Endothelial cell of umbilical vein (primary cell): ENCODE data around the gene SLFN13.

ENCODE experiments used
- CTCF ChIP-seq, 2 donors: IDR thresholded peaks; 1 replicate in 1 of 2; 2 replicates in 1 of 2; pipeline ENCODE4 v1.5.1; 2011; ENCODE audit warnings: low read length in 2 of 2, mild to moderate bottlenecking in 2 of 2, moderate library complexity in 2 of 2, control low read depth in 1 of 2, inconsistent platforms in 1 of 2, low read depth in 1 of 2; ENCODE audit not compliant: insufficient read depth in 1 of 2; ENCODE audit errors: extremely low read depth in 1 of 2
- EZH2 ChIP-seq: IDR thresholded peaks from 2 replicates; pipeline ENCODE4 v1.6.1; 2012; ENCODE audit warnings: borderline replicate concordance, low read depth, mild to moderate bottlenecking, moderate library complexity, low read length, inconsistent platforms; ENCODE audit not compliant: severe bottlenecking
- JUN ChIP-seq: IDR thresholded peaks from 2 replicates; pipeline ENCODE4 v1.6.1; 2011; ENCODE audit warnings: borderline replicate concordance, low read depth; ENCODE audit not compliant: insufficient read length, insufficient read depth
- MAX ChIP-seq: IDR thresholded peaks from 2 replicates; pipeline ENCODE4 v1.6.1; 2011; ENCODE audit not compliant: insufficient read depth, insufficient read length
- MYC ChIP-seq: IDR thresholded peaks from one replicate; pipeline ENCODE4 v1.6.1; 2011; ENCODE audit warnings: mild to moderate bottlenecking, low read depth, low read length
- POLR2AphosphoS5 ChIP-seq: IDR thresholded peaks from 2 replicates; pipeline ENCODE4 v1.6.1; 2012; ENCODE audit warnings: low read depth, mild to moderate bottlenecking, control low read depth, low read length, moderate library complexity; ENCODE audit not compliant: insufficient read depth

DNA sequence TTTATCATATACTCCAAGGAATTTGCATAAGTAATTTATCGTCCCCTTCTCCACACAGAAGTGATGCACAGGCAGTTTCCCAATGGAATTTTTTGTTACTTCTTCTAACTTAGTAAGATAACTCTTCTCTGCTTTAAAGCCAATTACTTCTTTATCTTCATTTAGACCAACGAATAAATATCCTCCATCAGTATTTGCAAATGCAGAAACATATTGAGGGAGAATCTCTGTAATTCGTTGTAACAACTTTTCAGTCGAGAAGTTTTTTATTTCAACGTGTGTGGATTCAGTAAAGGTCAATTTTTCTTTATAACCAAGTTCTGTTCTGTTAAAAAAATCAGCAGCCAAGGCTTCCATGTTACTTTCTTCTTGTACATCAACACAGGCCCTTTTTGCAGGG, 30.7 kb upstream of the SLFN13 start:
- TF ChIP-seq CTCF (IDR thresholded peaks at IDR 0.05; ENCODE audit: extremely low read depth in 1 of 2, insufficient read depth in 1 of 2, low read depth in 1 of 2, low read length in 2 of 2) (no peak), EZH2 (no peak), MYC (no peak), POLR2AphosphoS5 (no peak), JUN (no peak), MAX (no peak)
